Panc1 (cell line): ENCODE data around the gene SUV39H1.

Experiments
- CTCF ChIP-seq: fragments of 450-650 bp; IDR thresholded peaks from 2 replicates; pipeline ENCODE4 v1.5.1; 2017; ENCODE audit warnings: mild to moderate bottlenecking
- TCF7L2 ChIP-seq: IDR thresholded peaks from 2 replicates; pipeline ENCODE4 v1.6.1; 2011; ENCODE audit warnings: mild to moderate bottlenecking, low read depth, low read length, inconsistent platforms
- TF ChIP-seq, protein P1 (sequence below), 2 experiments: IDR thresholded peaks; 2 replicates each; pipeline ENCODE4 v1.6.1; 2011 to 2012; ENCODE audit warnings: low read depth in 2 of 2, control low read depth in 1 of 2, low read length in 1 of 2, mild to moderate bottlenecking in 1 of 2, moderate library complexity in 1 of 2; ENCODE audit not compliant: insufficient read depth in 1 of 2

GRCh38 chrX:48719958-48720357 is 23.4 kb downstream of the SUV39H1 start:
- TF ChIP-seq CTCF, result no peak
- no peak for TF ChIP-seq TCF7L2
- TF ChIP-seq, protein P1, sequence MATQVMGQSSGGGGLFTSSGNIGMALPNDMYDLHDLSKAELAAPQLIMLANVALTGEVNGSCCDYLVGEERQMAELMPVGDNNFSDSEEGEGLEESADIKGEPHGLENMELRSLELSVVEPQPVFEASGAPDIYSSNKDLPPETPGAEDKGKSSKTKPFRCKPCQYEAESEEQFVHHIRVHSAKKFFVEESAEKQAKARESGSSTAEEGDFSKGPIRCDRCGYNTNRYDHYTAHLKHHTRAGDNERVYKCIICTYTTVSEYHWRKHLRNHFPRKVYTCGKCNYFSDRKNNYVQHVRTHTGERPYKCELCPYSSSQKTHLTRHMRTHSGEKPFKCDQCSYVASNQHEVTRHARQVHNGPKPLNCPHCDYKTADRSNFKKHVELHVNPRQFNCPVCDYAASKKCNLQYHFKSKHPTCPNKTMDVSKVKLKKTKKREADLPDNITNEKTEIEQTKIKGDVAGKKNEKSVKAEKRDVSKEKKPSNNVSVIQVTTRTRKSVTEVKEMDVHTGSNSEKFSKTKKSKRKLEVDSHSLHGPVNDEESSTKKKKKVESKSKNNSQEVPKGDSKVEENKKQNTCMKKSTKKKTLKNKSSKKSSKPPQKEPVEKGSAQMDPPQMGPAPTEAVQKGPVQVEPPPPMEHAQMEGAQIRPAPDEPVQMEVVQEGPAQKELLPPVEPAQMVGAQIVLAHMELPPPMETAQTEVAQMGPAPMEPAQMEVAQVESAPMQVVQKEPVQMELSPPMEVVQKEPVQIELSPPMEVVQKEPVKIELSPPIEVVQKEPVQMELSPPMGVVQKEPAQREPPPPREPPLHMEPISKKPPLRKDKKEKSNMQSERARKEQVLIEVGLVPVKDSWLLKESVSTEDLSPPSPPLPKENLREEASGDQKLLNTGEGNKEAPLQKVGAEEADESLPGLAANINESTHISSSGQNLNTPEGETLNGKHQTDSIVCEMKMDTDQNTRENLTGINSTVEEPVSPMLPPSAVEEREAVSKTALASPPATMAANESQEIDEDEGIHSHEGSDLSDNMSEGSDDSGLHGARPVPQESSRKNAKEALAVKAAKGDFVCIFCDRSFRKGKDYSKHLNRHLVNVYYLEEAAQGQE (IDR thresholded peaks at IDR 0.05; ENCODE audit: insufficient read depth in 1 of 2, low read depth in 2 of 2, low read length in 1 of 2), result no peak
